Caki2 (cell line): ENCODE results near the gene DNHD1. TPM values are rescaled to one million over a fixed set of nuclear protein-coding genes. Genes with fewer than 3 reads are reported as not detected.
"Not testable (repeated sequence)": the region's sequence is repeated elsewhere in the genome, so short reads cannot be mapped to it uniquely, and the experiment has no call there.

Experiments
- DNase-seq: peaks from one replicate; pipeline ENCODE4 v3.0.0-alpha.2; 2015; ENCODE audit warnings: low read depth
- in situ Hi-C: cut with HindIII; loops from 2 replicates; pipeline ENCODE4 v1.10.0; 2016; ENCODE audit warnings: low sequenced_read_pairs, low pct_unique_long_range_greater_than_20kb, mixed read lengths
- total RNA-seq: library from RNA; depleted of rRNA; stranded (reverse); fragments of >200 nt; shearing (Covaris generic); gene quantifications from 2 replicates; pipeline ENCODE4 v1.2.3, GENCODE V29; 2014; ENCODE audit warnings: low replicate concordance

Gene DNHD1
- total RNA-seq, 1 experiment from 2014 or later: 3.1 TPM

- in situ Hi-C loops: no loop called here
- peak; percentile 23 for DNase-seq
These were observed 8.6 kb downstream of the DNHD1 start for GRCh38 chr11:6505577-6506240.

DNA sequence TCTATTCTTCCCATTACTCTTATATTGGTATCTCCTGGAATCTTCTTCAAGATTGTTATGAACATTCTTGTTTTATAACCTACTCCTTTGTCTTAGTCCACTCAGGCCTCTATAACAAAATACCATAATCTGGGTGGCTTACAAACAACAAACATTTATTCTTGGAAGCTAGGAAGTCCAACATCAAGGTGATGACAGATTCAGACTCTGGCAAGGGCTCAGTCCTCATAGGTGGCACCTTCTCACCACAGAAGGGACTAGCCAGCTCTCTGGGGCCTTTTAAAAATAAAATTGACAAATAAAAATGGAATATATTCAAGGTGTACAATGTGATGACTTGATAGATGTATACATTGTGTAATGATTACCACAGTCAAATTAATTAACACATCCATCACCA, 19.8 kb downstream of the DNHD1 start:
- no peak for DNase-seq
- in situ Hi-C loops: no loop called here

DNA sequence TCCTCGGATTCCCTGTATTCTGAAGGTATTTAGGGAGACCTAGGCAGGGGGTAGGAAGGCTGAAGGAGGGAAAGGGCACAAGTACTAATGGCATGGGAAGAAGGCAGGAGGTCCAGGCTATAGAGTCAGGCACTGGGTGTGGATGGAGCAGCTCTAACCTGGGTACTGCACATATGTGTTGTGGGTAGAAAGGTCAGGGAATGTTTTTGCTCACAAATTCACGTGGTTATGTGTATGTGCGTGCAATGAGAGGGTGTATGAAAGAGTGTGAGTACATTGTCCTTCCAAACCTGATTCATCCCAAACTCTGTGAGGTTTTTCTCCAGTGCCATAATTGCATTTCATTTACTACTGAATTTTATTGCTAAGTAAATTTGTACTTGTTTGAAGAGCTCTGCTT, 23.2 kb downstream of the DNHD1 start:
- in situ Hi-C loops: no loop called here

GRCh38 chr11:6521946-6522345, 24.9 kb downstream of the DNHD1 start:
- DNase-seq, in situ Hi-C loops: not testable (repeated sequence)

More for the DNA sequence above, 23.2 kb downstream of the DNHD1 start:
- no peak for DNase-seq

DNA sequence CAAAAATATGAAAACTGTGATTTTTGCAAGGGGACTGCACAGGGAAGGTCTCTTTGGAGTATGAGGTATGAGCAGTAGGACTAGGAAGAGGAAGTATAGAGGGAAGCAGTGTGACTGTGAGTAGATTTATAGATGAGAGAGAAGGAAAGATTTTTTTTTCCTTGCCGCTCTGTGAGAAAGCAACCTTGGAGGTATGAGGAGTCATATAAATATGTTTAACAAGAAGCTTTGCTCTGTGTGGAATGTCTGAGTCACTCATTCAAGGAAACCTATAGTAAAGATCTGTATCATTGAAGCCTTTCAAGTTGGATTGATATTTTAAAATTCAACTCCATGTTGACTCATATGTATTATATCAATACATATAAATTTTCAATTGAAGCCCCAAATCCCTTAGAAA, 26.2 kb downstream of the DNHD1 start:
- DNase-seq: no peak
- in situ Hi-C loops: no loop called here

- in situ Hi-C loops: no loop called here
- no peak for DNase-seq
These were observed 29.5 kb downstream of the DNHD1 start for GRCh38 chr11:6526411-6527135.

GRCh38 chr11:6529266-6529665, 32.2 kb downstream of the DNHD1 start:
- in situ Hi-C loops: no loop called here
- no peak for DNase-seq

- in situ Hi-C loops: no loop called here
- no peak for DNase-seq
These were observed 33.8 kb downstream of the DNHD1 start for GRCh38 chr11:6530848-6531247.

DNA sequence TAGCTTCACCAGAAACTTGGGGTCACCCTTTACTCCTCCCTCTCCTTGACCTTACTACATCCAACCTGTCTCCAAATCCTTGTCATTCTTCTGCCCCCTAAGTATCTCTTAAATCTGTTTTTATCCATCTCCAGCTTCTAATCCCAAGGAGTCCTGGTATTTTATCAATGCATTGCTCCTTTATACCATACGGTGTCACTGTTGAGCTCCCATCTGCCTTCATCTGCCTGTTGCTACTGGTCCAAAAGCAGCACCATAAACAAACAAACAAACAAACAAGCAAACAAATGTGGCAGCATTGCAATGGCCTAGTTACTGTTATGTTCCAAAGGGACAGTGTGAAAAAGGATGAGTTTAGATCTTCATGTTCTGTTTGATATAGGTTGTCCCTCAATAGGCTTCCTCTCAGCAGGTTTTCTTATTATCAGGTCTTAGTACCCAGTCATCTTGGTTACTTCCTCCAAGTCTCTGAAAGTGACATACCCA, 34.2 kb downstream of the DNHD1 start:
- in situ Hi-C loops: no loop called here
- peak; percentile 38 for DNase-seq

DNA sequence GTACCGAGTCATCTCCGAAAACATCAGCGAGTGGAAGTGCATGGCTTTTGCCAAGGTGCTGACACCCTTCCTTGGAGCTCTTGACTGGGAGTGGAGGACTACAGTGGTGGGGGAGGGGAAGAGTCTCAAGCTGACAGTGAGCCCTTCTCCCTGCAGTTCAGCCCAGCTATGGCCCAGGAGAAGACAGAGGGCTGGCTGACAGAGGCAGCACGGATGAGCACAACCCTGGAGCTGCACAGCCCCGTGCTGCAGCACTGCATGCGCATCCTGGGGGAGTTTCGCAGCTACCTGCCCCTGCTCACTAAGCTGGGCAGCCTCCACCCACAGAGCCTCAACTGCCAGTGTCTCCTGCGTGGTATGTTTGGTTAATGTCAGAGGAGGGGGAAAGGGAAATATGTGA, 41.4 kb downstream of the DNHD1 start:
- DNase-seq: no peak
- in situ Hi-C loops: no loop called here

DNA sequence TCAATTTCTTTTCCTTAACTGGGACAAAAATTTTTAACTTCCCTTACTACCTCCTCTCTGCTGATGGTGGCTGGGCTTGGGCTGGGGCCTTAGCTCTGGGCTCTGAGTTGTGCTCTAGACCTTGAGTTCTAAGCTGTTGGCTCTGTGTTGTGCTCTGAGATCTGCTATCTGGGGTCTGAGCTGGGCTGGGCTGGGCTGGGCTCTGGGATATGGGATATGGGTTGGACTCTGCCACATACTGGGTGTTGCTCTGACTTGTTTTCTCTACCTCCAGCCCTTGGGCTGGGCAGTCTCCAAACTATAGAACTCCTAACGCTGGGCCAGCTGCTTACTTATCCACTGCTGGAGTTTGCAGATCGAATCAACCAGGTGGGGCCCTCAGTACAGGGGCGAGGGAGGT, 41.9 kb downstream of the DNHD1 start:
- in situ Hi-C loops: no loop called here

DNA sequence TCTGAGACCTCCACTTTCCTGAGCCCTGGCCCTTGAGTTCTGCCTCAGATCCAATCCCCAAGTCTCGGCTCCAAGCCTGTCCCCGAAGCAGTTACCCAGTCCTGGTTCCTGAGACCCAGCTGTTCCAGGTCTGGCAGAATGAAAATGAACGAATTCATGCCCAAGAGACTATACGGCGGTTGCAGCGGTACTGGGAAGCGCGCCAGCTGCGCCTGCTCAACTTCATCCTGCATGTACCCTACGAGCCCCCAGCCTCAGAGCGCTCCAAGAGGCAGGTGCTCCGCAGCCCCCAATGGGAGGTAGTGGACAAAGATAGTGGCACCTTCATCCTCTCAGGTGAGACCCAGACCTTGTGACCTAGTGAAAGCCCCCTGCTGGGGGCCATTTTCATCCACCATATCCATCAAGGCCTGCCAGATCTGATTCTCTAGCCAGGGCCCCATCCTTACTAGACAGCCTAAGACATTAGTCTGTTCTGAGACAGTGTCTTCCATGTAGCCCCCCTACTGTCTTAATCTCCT, 42.7 kb downstream of the DNHD1 start:
- in situ Hi-C loops: no loop called here
- no peak for DNase-seq

More for the DNA sequence above, 41.9 kb downstream of the DNHD1 start:
- DNase-seq: no peak

GRCh38 chr11:6541356-6541755, 44.3 kb downstream of the DNHD1 start:
- no peak for DNase-seq
- in situ Hi-C loops: no loop called here

DNA sequence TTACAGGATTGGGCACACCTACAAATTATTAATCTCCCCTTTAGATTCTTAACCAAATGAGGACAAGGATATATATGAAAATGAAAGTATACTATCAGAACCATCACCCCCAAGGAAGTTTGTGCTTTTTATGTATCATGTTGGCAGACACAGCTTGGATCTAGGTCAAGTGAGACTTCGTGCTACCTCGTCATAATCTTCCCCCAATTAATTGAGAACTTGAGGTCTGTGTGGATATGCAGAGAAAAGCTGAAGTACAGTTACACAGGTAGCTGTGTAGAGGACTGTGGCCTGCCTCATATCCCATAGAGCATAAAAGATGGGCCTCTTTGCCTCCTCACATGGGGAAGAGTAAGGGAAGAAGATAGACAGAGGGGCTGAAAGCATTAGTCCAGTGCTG, 45.6 kb downstream of the DNHD1 start:
- in situ Hi-C loops: no loop called here
- no peak for DNase-seq

- DNase-seq: no peak
- in situ Hi-C loops: no loop called here
These were observed 48.1 kb downstream of the DNHD1 start for GRCh38 chr11:6544921-6545850.

DNA sequence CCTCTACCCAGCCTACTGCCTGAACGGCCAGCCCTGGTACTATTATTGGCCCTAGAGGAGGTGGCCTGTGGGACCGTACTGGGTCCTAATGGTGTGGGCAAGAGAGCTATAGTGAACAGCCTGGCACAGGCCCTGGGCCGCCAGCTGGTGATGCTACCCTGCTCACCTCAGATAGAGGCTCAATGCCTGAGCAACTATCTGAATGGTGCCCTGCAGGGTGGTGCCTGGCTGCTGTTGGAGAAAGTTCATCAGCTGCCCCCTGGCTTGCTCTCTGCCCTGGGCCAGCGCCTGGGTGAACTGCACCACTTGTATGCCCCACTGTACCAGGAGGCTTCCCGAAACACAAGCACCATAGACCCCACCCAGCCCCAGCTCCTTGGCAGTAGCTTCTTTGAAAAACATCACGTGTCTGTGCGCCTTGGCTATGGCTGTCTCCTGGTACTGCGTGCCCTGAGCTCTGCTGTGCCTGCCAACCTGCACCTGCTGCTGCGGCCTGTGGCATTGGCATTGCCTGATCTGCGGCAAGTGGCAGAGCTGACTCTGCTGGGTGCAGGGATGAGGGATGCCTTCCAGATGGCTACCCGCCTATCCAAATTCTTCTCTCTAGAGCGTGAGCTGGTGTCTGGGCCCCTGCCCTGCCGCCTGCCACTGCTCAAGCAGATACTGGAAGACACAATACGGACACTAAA, 49.0 kb downstream of the DNHD1 start:
- no peak for DNase-seq
- in situ Hi-C loops: no loop called here

- DNase-seq: no peak
- in situ Hi-C loops: no loop called here
These were observed 49.7 kb downstream of the DNHD1 start for GRCh38 chr11:6546735-6547134.

DNA sequence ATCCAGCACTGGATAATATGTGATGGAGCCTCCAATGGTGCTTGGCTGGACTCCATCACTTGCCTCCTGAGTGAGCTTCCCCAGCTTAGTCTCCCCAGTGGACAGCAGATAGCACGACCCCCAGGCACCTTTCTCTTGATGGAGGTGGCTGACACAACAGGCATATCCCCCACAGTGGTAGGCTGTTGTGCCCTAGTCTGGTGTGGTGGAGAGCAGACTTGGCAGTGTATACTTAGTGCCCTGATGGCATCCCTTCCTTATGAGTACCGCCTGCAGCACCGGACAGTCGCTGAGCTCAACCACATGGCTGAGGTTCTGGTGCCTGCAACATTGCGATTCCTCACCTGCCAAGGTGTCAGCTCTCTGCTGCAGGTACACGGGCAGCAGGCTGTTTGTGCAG, 50.1 kb downstream of the DNHD1 start:
- in situ Hi-C loops: no loop called here
- no peak for DNase-seq
